DND-41 (cell line): ENCODE results near the gene TRERF1.

Experiments used
- CTCF ChIP-seq: IDR thresholded peaks from 2 replicates; pipeline ENCODE4 v1.5.1; 2012; ENCODE audit warnings: borderline replicate concordance, low read length, moderate library complexity, mild to moderate bottlenecking; ENCODE audit not compliant: poor library complexity, severe bottlenecking; ENCODE audit errors: extremely low read depth
- EZH2 ChIP-seq: IDR thresholded peaks from 3 replicates; pipeline ENCODE4 v1.6.1; 2012; ENCODE audit warnings: borderline replicate concordance, low read depth, mild to moderate bottlenecking, moderate library complexity, low read length, inconsistent platforms; ENCODE audit not compliant: severe bottlenecking

- no peak for TF ChIP-seq CTCF
- no peak for TF ChIP-seq EZH2
Measured at GRCh38 chr6:42336431-42336830, 115.3 kb downstream of the TRERF1 start.
